Left forelimb (tissue), 1 donor: ENCODE data around the gene TNFSF13.
A peak's percentile ranks its signal among the peaks of the same experiment; 100 is the strongest.

Experiments
- DNase-seq: peaks from one replicate; pipeline ENCODE4 v3.0.0-alpha.2; 2018; ENCODE audit warnings: low spot score

Gene TNFSF13

DNA sequence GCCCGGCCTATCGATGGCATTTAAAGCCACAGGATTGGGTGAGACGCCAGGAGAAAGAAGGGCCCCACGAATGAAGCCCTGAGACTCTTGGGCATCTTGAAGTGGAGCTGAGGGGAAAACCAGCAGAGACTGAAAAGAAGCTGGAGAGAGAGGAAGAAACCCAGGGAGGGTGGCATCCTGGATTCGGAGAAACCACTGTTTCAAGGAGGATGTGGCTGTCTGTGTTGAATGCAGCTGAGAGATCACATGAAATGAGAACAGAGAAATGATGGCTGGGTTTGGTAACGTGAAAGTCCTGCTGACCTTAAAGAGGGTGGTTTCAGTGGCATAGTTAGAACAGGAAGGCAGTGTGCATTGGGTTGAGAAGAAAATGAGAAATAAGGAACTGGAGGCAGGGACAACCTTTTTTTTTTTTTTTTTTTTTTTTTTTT is 5.9 kb upstream of the TNFSF13 start:
- DNase-seq, result no peak

DNA sequence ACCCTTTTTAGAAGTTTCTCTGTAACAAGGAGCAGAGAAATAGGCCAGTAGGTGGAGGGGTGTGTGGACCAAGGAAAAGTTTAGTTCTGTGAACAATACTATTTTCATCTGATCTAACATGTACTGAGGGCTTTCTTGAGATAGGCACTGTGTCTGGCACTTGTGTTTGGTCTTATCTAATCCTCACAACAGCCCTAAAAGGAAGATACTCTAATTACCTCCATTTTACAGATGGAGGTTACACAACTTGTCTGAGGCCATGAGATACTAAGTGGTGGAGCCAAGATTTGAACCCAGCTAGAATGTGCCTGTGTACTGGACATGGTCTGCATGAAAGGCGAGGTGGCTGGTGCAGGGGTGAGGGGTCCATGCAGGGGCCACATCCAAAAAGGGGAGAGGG is 5.2 kb upstream of the TNFSF13 start:
- DNase-seq, result no peak

DNA sequence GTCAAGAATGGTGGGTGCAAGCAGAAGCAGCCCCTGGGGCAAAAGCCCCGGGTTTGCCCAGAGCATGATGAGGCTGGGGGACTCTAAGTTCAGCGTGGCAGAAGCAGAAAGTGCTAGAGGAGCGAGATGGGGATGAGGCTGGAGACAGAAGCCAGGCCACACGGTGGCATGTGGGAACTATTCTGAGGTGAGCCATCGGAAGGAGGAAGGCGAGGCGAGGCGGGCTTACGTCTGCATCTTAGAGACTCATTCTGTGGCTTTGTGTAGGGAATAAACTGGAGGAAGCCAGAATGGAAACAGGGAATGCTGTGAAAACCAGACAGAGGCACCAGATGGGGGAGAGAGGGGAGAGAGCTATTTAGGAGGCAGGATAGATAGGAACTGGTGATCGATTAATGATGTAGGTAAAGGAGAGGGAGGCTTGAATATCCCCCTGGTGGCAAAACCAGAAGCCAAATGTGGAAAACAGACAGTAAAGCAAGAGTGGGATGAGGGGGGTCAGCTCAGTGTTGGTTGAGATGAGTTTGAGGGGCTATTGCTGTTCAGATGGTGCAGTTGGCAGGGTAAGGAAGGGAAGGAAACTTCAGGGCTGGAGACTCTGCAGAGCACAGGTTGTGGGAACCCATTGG is 3.1 kb upstream of the TNFSF13 start:
- no peak for DNase-seq

DNA sequence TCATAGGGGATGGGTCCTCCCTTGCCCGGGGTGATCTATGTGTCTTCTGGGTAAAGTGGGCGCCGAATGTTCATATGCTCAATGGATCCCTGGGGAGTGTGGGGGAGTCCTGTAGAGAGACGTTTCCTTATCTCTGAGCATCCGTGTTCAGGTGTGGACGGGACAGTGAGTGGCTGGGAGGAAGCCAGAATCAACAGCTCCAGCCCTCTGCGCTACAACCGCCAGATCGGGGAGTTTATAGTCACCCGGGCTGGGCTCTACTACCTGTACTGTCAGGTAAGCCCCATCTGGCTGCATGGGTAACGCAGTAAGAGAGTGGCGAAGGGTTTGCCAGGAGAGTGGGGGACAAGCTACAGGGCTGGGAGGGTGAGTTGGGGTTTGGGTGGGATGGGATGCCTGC is 1.9 kb upstream of the TNFSF13 start:
- DNase-seq, result no peak

DNA sequence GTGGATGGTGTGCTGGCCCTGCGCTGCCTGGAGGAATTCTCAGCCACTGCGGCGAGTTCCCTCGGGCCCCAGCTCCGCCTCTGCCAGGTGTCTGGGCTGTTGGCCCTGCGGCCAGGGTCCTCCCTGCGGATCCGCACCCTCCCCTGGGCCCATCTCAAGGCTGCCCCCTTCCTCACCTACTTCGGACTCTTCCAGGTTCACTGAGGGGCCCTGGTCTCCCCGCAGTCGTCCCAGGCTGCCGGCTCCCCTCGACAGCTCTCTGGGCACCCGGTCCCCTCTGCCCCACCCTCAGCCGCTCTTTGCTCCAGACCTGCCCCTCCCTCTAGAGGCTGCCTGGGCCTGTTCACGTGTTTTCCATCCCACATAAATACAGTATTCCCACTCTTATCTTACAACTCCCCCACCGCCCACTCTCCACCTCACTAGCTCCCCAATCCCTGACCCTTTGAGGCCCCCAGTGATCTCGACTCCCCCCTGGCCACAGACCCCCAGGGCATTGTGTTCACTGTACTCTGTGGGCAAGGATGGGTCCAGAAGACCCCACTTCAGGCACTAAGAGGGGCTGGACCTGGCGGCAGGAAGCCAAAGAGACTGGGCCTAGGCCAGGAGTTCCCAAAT is 1.3 kb upstream of the TNFSF13 start:
- no peak for DNase-seq

DNA sequence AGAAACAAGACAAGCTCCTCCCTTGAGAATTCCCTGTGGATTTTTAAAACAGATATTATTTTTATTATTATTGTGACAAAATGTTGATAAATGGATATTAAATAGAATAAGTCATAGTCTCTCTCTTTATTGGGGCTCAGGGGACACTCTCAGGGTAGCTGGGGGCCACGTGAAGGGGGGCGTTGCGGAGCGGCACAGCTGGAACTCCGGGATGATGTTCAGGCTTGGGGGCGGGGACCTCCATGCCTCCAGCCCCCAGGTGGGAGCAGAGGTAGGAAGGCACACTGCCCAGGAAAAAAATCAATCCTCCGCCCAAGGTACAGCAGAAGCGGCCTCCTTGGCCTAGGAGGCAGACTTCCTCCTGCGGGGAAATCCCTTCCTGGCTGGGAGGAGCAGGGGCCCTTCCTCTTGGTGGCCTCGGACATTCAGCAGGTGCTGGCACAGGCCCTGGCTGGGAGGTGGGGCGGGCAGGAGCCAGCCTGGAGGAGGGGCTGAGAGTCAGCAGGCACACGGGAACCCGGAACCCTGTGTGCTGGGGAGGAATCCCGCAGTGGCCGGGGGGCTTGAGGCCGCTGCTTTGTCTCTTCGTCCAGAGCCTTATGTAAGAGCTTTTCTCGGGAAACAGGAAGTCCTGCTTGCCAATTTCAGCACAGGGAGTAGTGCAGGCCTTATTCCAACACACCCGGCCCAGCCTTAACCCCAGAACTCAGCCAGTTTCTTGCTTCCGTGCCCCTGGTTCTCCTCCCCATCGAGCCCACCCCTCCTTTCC is 591 bp upstream of the TNFSF13 start:
- DNase-seq, result peak; percentile 89

DNA sequence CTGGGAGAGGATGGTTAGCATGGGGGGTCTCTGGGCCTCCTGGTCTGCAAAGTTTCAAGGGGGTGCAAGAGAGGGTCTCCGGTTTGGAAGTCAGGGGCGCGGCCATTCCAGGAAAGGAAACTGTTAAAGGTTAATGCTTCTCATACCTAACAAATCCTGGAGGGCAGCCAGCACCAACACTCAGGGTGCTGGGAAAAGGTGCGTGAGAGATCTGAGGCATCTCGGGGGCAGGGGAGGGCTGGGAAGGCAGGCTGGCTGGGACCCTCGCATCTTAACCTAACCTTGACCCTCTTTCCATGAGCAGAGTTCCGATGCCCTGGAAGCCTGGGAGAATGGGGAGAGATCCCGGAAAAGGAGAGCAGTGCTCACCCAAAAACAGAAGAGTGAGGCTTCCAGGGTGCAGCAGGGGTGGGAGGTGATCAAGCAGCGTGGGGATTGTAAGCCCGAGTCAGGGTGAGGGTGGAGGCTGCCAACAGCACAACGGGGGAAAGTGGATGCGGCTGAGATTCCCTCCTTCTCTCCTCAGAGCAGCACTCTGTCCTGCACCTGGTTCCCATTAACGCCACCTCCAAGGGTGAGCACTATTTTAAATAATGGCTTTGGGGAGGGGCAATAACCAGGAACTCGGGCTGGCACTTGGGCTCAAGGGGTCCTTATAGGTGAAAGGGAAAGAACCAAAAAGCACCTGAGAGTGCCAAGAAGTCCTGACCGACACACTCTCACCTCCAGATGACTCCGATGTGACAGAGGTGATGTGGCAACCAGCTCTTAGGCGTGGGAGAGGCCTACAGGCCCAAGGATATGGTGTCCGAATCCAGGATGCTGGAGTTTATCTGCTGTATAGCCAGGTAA is 996 bp downstream of the TNFSF13 start:
- DNase-seq, result no peak

DNA sequence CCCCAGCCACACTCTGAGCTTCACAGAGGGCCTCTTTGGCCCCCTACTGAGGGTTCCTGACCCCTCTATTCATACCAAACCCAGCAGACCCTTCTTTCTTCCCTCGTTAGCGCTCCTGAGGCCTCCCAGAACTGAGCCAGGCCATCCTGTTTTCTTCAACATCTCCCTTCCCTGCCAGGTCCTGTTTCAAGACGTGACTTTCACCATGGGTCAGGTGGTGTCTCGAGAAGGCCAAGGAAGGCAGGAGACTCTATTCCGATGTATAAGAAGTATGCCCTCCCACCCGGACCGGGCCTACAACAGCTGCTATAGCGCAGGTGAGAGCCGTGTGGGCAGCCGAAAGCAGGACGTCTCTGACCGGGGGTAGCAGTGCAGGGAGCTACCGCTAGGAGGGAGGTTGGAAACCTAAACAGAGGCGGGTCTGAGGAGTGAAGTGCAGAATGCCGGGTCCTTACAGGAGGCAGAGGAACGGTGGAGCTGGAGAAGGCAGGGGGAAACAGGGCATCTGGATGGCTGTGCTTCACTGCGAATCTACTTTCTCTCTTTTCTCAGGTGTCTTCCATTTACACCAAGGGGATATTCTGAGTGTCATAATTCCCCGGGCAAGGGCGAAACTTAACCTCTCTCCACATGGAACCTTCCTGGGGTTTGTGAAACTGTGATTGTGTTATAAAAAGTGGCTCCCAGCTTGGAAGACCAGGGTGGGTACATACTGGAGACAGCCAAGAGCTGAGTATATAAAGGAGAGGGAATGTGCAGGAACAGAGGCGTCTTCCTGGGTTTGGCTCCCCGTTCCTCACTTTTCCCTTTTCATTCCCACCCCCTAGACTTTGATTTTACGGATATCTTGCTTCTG is 1.9 kb downstream of the TNFSF13 start:
- DNase-seq, result no peak

DNA sequence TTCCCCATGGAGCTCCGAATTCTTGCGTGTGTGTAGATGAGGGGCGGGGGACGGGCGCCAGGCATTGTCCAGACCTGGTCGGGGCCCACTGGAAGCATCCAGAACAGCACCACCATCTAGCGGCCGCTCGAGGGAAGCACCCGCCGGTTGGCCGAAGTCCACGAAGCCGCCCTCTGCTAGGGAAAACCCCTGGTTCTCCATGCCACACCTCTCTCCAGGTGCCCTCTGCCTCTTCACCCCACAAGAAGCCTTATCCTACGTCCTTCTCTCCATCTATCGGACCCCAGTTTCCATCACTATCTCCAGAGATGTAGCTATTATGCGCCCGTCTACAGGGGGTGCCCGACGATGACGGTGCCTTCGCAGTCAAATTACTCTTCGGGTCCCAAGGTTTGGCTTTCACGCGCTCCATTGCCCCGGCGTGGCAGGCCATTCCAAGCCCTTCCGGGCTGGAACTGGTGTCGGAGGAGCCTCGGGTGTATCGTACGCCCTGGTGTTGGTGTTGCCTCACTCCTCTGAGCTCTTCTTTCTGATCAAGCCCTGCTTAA is 2.6 kb downstream of the TNFSF13 start:
- peak; percentile 92 for DNase-seq

DNA sequence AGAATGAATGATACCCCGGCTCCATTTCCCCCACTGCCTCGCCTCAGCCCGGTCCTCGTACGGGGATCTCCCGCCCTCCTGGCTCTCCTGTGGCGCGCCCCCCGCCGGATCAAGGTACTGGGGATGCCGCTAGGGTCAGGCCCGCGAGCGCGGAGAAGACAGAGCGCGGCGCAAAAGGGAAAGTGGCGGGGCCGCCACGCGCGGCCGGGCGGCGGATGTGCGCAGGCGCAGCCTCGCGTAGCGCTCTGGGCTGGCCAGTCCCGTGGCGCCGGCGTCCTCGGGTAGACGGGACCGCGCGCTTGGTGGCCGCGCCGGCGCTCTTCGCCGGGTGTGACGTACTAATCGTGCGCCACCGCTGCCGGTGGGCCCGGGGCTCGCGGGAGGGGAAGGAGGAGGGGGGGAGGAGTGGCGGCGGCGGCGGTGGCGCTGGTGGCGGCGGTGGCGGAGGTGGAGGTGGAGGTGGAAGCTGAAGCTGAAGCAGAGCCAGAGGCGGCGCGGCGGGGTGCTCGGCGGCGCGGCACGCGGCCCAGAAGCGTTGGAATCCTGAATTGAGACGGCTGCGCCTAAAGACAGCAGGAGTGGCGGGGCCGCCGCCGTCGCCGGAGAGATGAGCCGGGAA is 3.1 kb downstream of the TNFSF13 start, which contains the start of gene SENP3:
Gene SENP3 (plus strand): TSS at position 331 of the 619 bp plus-strand sequence. CDS start 1,158 bp downstream, outside the sequence.
- peak; percentile 94 for DNase-seq

DNA sequence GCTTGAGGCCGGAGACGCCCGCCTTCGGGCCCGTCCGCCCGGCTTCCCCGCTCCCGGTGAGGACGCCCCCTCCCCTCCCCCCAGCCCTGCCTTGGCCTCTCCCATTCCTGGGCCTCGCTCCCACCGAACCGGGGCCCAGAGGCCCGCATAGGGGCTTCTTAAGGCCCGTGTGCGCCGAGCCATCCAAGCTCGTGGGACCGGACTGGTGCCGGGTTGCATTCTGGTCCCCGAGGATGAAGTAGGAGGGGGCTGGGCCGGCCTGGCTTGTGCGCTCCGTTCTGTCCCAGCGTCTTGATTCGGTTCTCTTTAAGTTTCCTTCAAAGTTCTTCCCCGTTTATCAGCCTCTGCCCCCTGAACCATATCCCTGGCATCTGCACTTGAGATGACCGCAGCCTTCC is 3.7 kb downstream of the TNFSF13 start:
- no peak for DNase-seq

DNA sequence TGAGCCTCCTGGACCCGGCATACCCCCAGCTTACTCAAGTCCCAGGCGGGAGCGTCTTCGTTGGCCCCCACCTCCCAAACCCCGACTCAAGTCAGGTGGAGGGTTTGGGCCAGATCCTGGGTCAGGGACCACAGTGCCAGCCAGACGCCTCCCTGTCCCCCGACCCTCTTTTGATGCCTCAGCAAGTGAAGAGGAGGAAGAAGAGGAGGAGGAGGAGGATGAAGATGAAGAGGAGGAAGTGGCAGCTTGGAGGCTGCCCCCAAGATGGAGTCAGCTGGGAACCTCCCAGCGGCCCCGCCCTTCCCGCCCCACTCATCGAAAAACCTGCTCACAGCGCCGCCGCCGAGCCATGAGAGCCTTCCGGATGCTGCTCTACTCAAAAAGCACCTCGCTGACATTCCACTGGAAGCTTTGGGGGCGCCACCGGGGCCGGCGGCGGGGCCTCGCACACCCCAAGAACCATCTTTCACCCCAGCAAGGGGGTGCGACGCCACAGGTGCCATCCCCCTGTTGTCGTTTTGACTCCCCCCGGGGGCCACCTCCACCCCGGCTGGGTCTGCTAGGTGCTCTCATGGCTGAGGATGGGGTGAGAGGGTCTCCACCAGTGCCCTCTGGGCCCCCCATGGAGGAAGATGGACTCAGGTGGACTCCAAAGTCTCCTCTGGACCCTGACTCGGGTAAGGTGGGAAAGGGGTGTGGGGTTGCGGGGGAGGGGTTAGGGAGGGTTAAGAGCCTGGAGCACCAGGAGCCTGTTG is 4.7 kb downstream of the TNFSF13 start:
- no peak for DNase-seq

DNA sequence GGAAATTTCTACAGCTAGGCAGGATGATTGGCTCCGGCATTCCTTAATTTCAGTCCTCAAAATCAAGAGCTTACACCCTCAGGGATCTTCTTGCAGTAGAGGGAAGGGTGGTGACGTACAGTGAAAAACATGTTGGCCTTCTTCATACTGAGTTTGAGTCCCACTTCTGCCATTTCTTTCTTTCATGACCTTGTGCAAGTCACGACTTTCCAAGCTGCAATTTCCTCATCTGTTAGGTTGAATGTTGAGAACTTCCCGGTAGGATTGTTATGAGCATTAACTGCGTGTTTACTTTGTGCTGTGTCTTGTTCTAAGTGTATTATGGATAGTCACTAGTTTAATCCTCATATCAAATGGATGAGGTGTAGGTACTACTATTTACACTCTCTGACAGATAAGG is 11.0 kb downstream of the TNFSF13 start:
- no peak for DNase-seq

DNA sequence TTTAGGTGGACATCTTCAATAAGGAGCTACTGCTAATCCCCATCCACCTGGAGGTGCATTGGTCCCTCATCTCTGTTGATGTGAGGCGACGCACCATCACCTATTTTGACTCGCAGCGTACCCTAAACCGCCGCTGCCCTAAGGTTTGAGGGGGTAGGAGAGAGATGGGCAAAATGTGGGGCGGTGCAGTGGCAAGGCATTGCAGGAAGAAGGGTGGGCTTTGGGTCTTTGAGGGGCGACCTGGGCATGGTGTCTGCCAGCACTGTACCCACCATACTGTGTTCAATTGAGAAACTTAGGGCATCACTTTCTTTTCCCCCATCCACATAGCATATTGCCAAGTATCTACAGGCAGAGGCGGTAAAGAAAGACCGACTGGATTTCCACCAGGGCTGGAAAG is 11.8 kb downstream of the TNFSF13 start:
- no peak for DNase-seq

DNA sequence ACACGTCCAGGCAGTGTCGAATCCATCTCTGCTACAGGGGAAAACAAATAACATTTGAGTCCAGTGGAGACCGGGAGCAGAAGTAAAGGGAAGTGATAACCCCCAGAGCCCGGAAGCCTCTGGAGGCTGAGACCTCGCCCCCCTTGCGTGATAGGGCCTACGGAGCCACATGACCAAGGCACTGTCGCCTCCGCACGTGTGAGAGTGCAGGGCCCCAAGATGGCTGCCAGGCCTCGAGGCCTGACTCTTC is 13.7 kb downstream of the TNFSF13 start:
- DNase-seq, result no peak

DNA sequence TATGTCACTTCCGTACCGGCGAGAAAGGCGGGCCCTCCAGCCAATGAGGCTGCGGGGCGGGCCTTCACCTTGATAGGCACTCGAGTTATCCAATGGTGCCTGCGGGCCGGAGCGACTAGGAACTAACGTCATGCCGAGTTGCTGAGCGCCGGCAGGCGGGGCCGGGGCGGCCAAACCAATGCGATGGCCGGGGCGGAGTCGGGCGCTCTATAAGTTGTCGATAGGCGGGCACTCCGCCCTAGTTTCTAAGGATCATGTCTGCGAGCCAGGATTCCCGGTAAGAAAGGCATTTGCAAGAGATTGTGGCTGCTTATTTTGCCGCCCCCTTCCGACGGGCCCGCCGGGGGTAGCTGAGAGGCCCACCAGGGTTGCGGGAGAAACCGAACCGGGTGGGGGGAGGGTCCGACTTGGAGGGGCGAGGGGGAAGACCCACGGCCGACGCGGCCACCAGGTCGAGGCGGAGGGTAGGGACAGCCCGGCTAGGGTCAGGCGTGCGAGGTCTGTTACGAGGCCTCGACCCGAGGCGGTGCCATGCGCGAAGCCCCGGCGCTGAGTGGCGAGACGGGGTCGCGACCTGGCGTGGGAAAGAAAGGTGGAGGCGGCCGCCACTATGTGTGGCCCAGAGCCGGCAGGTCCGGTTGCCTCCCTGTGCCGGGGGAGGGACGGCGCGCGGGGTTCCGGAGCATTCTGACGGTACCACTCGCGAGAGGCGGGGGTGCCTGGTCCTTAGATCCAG is 14.2 kb downstream of the TNFSF13 start:
- DNase-seq, result peak; percentile 100

DNA sequence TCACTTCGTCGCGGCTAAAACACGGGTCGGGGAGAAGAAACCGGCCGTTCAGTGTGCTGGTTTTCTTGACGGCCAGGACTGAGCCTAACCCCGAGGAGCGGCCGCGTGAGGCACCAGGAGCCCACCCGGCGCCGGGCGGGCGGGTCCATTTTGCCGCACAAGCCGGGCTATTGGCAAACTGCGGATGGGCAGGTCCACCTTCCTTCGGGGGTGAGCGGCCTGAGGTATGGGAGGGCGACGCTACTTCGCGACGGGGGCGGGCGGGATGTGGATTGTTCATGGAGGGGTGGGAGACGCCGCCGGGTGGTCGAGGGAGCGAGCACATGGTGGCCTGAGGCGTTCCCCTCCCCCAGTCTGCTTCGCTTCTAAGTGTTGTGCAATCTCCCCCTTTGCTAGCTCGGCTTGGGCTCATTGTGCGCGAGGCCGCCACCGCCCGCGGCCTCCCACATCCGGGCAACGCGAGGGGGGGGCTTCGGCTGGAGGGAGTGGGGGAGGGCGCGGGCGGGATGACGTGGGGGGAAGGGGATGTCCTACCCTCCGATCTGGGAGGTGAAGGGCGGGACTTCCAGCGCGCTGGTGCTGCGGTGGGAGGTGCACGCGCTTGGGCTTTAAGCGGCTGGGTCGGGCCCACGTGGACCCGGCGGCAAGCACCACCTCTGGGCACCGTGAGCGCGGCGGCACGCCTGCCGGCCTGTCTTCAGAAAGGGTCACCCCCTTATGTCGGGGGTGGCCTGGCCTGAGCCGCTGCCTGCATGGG is 15.0 kb downstream of the TNFSF13 start:
- peak; percentile 94 for DNase-seq

DNA sequence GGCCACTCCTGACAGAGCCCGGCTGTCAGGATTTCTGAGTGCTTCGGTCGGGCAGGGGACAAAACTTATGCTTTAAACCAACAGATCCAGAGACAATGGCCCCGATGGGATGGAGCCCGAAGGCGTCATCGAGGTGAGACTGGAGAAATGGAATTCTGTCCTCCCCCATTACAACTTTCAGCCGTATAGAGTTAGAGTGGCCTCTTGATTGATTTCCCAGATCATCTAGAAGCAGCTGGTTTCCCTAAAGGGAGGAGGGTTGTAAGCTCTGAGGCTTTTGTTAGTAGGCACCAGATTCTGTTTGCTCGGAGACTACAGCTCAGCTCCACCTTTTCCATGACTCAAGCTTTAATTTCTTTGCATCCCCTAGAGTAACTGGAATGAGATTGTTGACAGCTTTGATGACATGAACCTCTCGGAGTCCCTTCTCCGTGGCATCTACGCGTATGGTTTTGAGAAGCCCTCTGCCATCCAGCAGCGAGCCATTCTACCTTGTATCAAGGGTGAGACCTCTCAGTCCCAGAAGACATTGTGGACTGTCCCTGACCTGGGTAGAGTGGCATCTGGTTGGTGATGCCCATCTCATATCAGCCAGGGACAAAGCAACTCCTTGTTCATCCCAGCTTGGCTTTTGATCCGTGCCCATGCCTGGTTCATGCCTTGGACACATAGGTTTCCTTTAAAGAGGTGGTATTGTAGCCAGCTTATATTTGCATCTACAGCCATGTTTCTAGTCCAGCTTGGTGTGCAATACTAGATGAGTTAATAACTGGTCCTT is 15.8 kb downstream of the TNFSF13 start:
- no peak for DNase-seq
